ENCODE data around the gene PGA3.
"Not testable (repeated sequence)": the region's sequence is repeated elsewhere in the genome, so short reads cannot be mapped to it uniquely, and the experiment has no call there.

The PGA3 gene

DNA sequence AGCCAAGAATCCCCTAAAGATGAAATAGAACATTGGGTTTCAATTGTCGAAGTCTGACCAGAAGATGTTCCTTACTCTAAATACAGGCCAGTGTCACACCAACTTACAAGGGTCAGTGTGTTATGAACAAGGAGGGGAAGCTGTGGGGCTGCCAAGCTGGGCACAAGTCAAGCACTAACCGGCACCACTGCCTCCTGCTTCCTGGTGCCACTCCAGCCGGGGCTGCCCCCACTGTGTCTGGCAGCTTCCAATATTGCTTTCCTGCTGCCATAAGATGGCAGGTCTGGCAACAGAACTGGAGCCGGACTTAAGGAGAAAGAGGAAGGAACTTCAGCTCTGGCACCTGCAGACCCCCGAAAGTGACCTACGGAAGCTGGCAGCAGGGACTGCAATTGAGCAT, 28.4 kb upstream of the PGA3 start:
- peaks cover 11% of the 10 kb centered on the region for H3K27me3 Mint-ChIP-seq (ENCODE audit: low read depth, poor library complexity)
- H3K4me3 Mint-ChIP-seq: no peak overlapping the region
- H3K27ac Mint-ChIP-seq: no peak overlapping the region
- TF ChIP-seq, protein P1, sequence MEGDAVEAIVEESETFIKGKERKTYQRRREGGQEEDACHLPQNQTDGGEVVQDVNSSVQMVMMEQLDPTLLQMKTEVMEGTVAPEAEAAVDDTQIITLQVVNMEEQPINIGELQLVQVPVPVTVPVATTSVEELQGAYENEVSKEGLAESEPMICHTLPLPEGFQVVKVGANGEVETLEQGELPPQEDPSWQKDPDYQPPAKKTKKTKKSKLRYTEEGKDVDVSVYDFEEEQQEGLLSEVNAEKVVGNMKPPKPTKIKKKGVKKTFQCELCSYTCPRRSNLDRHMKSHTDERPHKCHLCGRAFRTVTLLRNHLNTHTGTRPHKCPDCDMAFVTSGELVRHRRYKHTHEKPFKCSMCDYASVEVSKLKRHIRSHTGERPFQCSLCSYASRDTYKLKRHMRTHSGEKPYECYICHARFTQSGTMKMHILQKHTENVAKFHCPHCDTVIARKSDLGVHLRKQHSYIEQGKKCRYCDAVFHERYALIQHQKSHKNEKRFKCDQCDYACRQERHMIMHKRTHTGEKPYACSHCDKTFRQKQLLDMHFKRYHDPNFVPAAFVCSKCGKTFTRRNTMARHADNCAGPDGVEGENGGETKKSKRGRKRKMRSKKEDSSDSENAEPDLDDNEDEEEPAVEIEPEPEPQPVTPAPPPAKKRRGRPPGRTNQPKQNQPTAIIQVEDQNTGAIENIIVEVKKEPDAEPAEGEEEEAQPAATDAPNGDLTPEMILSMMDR (IDR thresholded peaks at IDR 0.05): no peak
- no peaks in the 10 kb centered on the region for H3K36me3 Mint-ChIP-seq (ENCODE audit: low read depth)
- H3K9me3 Mint-ChIP-seq: peaks cover 8% of the 10 kb centered on the region
- peaks cover 15% of the 10 kb centered on the region for H3K4me1 Mint-ChIP-seq
- DNase-seq: no peak

DNA sequence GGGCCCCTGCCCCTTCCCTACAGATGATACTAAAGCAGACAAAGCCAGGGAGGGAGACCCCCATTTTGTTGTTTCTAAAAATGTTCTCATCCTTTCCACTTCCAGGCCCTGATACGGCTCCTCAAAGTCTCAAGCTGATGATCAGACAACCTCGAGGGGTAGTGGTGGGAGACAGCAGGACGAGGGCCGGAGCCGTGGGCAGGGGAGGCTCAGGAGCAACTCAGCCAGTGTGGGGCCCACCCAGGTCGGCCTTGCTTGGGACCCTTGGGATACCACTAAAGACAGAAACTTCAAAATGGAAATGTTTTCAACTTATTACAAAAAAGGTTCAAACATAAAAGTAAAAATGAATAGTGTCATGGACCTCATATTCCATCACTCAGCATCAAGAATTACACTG, 26.9 kb upstream of the PGA3 start:
- H3K36me3 Mint-ChIP-seq (ENCODE audit: low read depth): no peaks in the 10 kb centered on the region
- H3K4me1 Mint-ChIP-seq: peaks cover 15% of the 10 kb centered on the region
- H3K4me3 Mint-ChIP-seq: no peak overlapping the region
- TF ChIP-seq, protein P1 (IDR thresholded peaks at IDR 0.05): no peak
- peaks cover 15% of the 10 kb centered on the region for H3K27me3 Mint-ChIP-seq (ENCODE audit: low read depth, poor library complexity)
- DNase-seq: no peak
- peak overlapping the region; percentile 73 for H3K27ac Mint-ChIP-seq
- peaks cover 8% of the 10 kb centered on the region for H3K9me3 Mint-ChIP-seq

DNA sequence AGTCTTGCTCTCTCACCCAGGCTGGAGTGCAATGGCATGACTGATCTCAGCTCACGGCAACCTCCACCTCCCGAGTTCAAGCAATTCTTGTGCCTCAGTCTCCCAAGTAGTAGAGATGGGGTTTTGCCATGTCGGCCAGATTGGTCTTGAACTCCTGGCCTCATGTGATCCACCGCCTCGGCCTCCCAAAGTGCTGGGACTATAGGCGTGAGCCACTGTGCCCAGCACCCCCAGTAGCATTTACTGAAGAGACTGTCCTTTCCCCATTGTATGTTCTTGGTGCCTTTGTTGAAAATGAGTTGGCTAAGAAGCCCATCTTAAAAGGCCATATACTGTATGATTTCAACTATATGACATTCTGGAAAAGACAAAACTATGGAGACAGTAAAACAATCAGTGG, 23.1 kb upstream of the PGA3 start:
- not testable (repeated sequence) for H3K4me3 Mint-ChIP-seq; H3K9me3 Mint-ChIP-seq; H3K36me3 Mint-ChIP-seq (ENCODE audit: low read depth); DNase-seq; H3K27ac Mint-ChIP-seq; H3K27me3 Mint-ChIP-seq (ENCODE audit: low read depth, poor library complexity)
- peaks cover 22% of the 10 kb centered on the region for H3K4me1 Mint-ChIP-seq

- H3K27ac Mint-ChIP-seq: peak overlapping the region; percentile 87
- peaks cover 11% of the 10 kb centered on the region for H3K4me1 Mint-ChIP-seq
- DNase-seq: no peak
- TF ChIP-seq, protein P1 (IDR thresholded peaks at IDR 0.05): no peak
- H3K9me3 Mint-ChIP-seq: no peaks in the 10 kb centered on the region
- no peaks in the 10 kb centered on the region for H3K36me3 Mint-ChIP-seq (ENCODE audit: low read depth)
- H3K4me3 Mint-ChIP-seq: no peak overlapping the region
- peaks cover 8% of the 10 kb centered on the region for H3K27me3 Mint-ChIP-seq (ENCODE audit: low read depth, poor library complexity)
Measured at GRCh38 chr11:61181489-61181888, 21.8 kb upstream of the PGA3 start.

GRCh38 chr11:61183645-61184044, 19.7 kb upstream of the PGA3 start:
- H3K9me3 Mint-ChIP-seq: no peaks in the 10 kb centered on the region
- H3K4me1 Mint-ChIP-seq: peaks cover 12% of the 10 kb centered on the region
- TF ChIP-seq, protein P1 (IDR thresholded peaks at IDR 0.05): no peak
- peak overlapping the region; percentile 81 for H3K27ac Mint-ChIP-seq
- DNase-seq: no peak
- H3K36me3 Mint-ChIP-seq (ENCODE audit: low read depth): no peaks in the 10 kb centered on the region
- H3K27me3 Mint-ChIP-seq (ENCODE audit: low read depth, poor library complexity): peaks cover 8% of the 10 kb centered on the region
- H3K4me3 Mint-ChIP-seq: no peak overlapping the region

DNA sequence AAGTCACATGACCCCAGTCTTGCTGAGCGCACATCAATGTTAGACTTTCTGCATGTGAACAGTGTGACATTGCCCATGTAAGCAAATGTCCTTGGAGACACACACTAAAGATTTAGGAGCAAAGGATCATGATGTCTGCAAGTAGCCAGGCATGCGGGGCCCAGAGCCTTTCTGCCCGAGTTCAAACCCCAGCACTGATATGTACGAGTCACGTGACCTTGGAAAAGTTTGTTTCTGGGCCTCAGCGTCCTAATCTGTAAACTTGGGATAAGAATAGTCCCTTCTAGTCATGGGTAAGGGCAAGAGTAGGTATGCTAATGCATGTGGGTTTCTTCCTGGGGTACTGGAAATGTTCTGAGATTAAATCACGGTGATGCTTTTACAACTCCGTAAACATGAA, 16.8 kb upstream of the PGA3 start:
- TF ChIP-seq, protein P1 (IDR thresholded peaks at IDR 0.05): no peak
- peaks cover 17% of the 10 kb centered on the region for H3K4me1 Mint-ChIP-seq
- no peaks in the 10 kb centered on the region for H3K9me3 Mint-ChIP-seq
- H3K27me3 Mint-ChIP-seq (ENCODE audit: low read depth, poor library complexity): peaks cover 3% of the 10 kb centered on the region
- H3K4me3 Mint-ChIP-seq: no peak overlapping the region
- no peak overlapping the region for H3K27ac Mint-ChIP-seq
- no peaks in the 10 kb centered on the region for H3K36me3 Mint-ChIP-seq (ENCODE audit: low read depth)
- no peak for DNase-seq

All from nephron progenitor cell (in vitro differentiated cells).